IMR-90 (cell line): ENCODE data around the gene CCT4. TPM values are rescaled to one million over a fixed set of nuclear protein-coding genes. Genes with fewer than 3 reads are reported as not detected.

Source experiments
- ATAC-seq: fragments of 200-7000 bp; cut with Tn5 transposase; 2 replicates; pipeline ENCODE4 v1.9.1; 2020; ENCODE audit warnings: low read depth, mild to moderate bottlenecking, moderate library complexity
- BruUV-seq: library from RNA; stranded (reverse); fragments of 400-500 nt; replicated peaks from 2 replicates; lab custom pipeline; 2021; lab: Mats Ljungman, UMichigan
- CTCF ChIA-PET: fragments of 300-600 bp; formaldehyde crosslinking; extraction: SDS; loops from one replicate; lab custom pipeline; 2021; ENCODE audit warnings: antibody characterized with exemption; lab: Yijun Ruan, JAX
- POLR2A ChIA-PET: fragments of 300-600 bp; sonication (Branson Sonifier 250); formaldehyde crosslinking; loops from one replicate; lab custom pipeline; 2022; ENCODE audit warnings: antibody characterized with exemption; ENCODE audit not compliant: unreplicated experiment; lab: Charles Lee
- DNase-seq: peaks from one replicate; pipeline ENCODE4 v3.0.0; 2013
- H2AFZ ChIP-seq: replicated peaks from 2 replicates; pipeline ENCODE3; 2013; ENCODE audit warnings: low read length, mild to moderate bottlenecking; ENCODE audit not compliant: poor library complexity
- H2AK5ac ChIP-seq: 2 replicates; pipeline ENCODE4 v1.6.1; 2013; ENCODE audit warnings: low read depth, low read length, inconsistent platforms
- H2AK9ac ChIP-seq: replicated peaks from 2 replicates; pipeline ENCODE3; 2013; ENCODE audit warnings: mild to moderate bottlenecking, low read depth, low read length, moderate library complexity; ENCODE audit not compliant: poor library complexity
- H2BK120ac ChIP-seq: 2 replicates; pipeline ENCODE4 v1.6.1; 2013; ENCODE audit warnings: low read depth, low read length, inconsistent platforms
- H2BK15ac ChIP-seq: 3 replicates; pipeline ENCODE4 v1.6.1; 2013; ENCODE audit warnings: low read depth, low read length, inconsistent platforms
- H2BK20ac ChIP-seq: 2 replicates; pipeline ENCODE4 v1.6.1; 2013; ENCODE audit warnings: low read depth, mild to moderate bottlenecking, inconsistent platforms, low read length, moderate library complexity
- H2BK5ac ChIP-seq: 2 replicates; pipeline ENCODE4 v1.6.1; 2013; ENCODE audit warnings: mild to moderate bottlenecking, low read depth, low read length, inconsistent platforms; ENCODE audit not compliant: poor library complexity, severe bottlenecking
- H3K14ac ChIP-seq: replicated peaks from 2 replicates; pipeline ENCODE4 v1.6.1; 2013; ENCODE audit warnings: low read depth, low read length, inconsistent platforms
- H3K18ac ChIP-seq: 2 replicates; pipeline ENCODE4 v1.6.1; 2013; ENCODE audit warnings: low read depth, low read length, control low read depth
- H3K23ac ChIP-seq: 2 replicates; pipeline ENCODE4 v1.6.1; 2013; ENCODE audit warnings: low read depth, low read length, inconsistent platforms
- H3K27ac ChIP-seq: 2 replicates; pipeline ENCODE4 v1.5.1; 2013; ENCODE audit warnings: mild to moderate bottlenecking, control low read depth, low read length; ENCODE audit not compliant: insufficient read depth
- H3K27me3 ChIP-seq: 2 replicates; pipeline ENCODE4 v1.6.1; 2013; ENCODE audit warnings: low read length; ENCODE audit not compliant: control insufficient read depth, insufficient read depth
- H3K36me3 ChIP-seq: 2 replicates; pipeline ENCODE4 v1.6.1; 2013; ENCODE audit warnings: low read length, mixed read lengths; ENCODE audit not compliant: control insufficient read depth, insufficient read depth
- H3K4ac ChIP-seq: 2 replicates; pipeline ENCODE4 v1.6.1; 2013; ENCODE audit warnings: low read depth, low read length, inconsistent platforms
- H3K4me1 ChIP-seq: 2 replicates; pipeline ENCODE4 v1.6.1; 2013; ENCODE audit warnings: low read length, mixed read lengths; ENCODE audit not compliant: control insufficient read depth, insufficient read depth
- H3K4me2 ChIP-seq: 2 replicates; pipeline ENCODE4 v1.6.1; 2013; ENCODE audit warnings: low read depth, mild to moderate bottlenecking, control low read depth, low read length, moderate library complexity
- H3K4me3 ChIP-seq: 2 replicates; pipeline ENCODE4 v1.5.1; 2013; ENCODE audit warnings: low read depth, mild to moderate bottlenecking, control low read depth, low read length, moderate library complexity; ENCODE audit not compliant: insufficient read depth
- H3K56ac ChIP-seq: 2 replicates; pipeline ENCODE4 v1.6.1; 2013; ENCODE audit warnings: low read length, inconsistent platforms; ENCODE audit not compliant: insufficient read depth; ENCODE audit errors: extremely low read depth
- H3K79me1 ChIP-seq, 2 experiments: 2 replicates each; pipeline ENCODE4 v1.6.1; 2013; ENCODE audit warnings: low read length in 2 of 2, inconsistent platforms in 1 of 2, low read depth in 1 of 2
- H3K9ac ChIP-seq: 2 replicates; pipeline ENCODE4 v1.6.1; 2013; ENCODE audit warnings: low read depth, low read length, control low read depth
- H3K9me1 ChIP-seq: 2 replicates; pipeline ENCODE4 v1.6.1; 2013; ENCODE audit warnings: low read length, inconsistent platforms; ENCODE audit not compliant: insufficient read depth
- H3K9me3 ChIP-seq: 2 replicates; pipeline ENCODE4 v1.6.1; 2013; ENCODE audit warnings: low read length; ENCODE audit not compliant: control insufficient read depth, insufficient read depth
- H4K20me1 ChIP-seq: 2 replicates; pipeline ENCODE4 v1.6.1; 2013; ENCODE audit warnings: low read length, inconsistent platforms; ENCODE audit not compliant: insufficient read depth
- H4K5ac ChIP-seq: 2 replicates; pipeline ENCODE4 v1.6.1; 2013; ENCODE audit warnings: mild to moderate bottlenecking, low read depth, low read length, control low read depth
- H4K8ac ChIP-seq, 2 experiments: 2 replicates each; pipeline ENCODE4 v1.6.1; 2013; ENCODE audit warnings: low read depth in 2 of 2, low read length in 2 of 2, control low read depth in 1 of 2, inconsistent platforms in 1 of 2
- H4K91ac ChIP-seq: 2 replicates; pipeline ENCODE4 v1.6.1; 2013; ENCODE audit warnings: low read depth, low read length, inconsistent platforms; ENCODE audit not compliant: insufficient read depth
- CHD1 ChIP-seq: IDR thresholded peaks from 2 replicates; pipeline ENCODE4 v1.6.1; 2012; ENCODE audit warnings: low read depth, low read length, improper control_type of control experiment
- MXI1 ChIP-seq: IDR thresholded peaks from 2 replicates; pipeline ENCODE4 v1.6.1; 2012; ENCODE audit warnings: low read depth, mild to moderate bottlenecking, low read length, moderate library complexity, borderline replicate concordance
- USF2 ChIP-seq: fragments of 150-350 bp; IDR thresholded peaks from 2 replicates; pipeline ENCODE4 v1.6.1; 2017; ENCODE audit warnings: mild to moderate bottlenecking, antibody characterized with exemption, low read length, low read depth
- WGBS, 2 experiments: methylation state at CpG; one replicate each; pipeline versions ENCODE4 v1.1.5 to v1.1.7; 2013; ENCODE audit warnings: missing lambda C conversion rate in 2 of 2; ENCODE audit not compliant: insufficient read length in 1 of 2; ENCODE audit errors: extremely low coverage in 2 of 2; 5-methylcytosine and 5-hydroxymethylcytosine counted together
- dilution Hi-C: fragments of 300-500 bp; cut with HindIII; formaldehyde crosslinking; loops from one replicate; pipeline ENCODE4 v1.14.3; 2018; ENCODE audit warnings: low sequenced_read_pairs; ENCODE audit not compliant: unreplicated experiment
- in situ Hi-C: fragments of 300-500 bp; cut with MboI; formaldehyde crosslinking; loops from 3 replicates; pipeline ENCODE4 v1.14.3; 2019; ENCODE audit warnings: low sequenced_read_pairs, inconsistent platforms, mixed read lengths
- intact Hi-C: fragments of 100-400 bp; cut with micrococcal nuclease; formaldehyde crosslinking; loops from 2 replicates; pipeline ENCODE4 v1.10.0; 2022
- polyA plus RNA-seq, 3 experiments: library from polyadenylated mRNA; depleted of rRNA; stranded (reverse); fragments of >200 nt; gene quantifications; 2 replicates each; pipeline ENCODE4 v1.2.3, GENCODE V29; 2012; ENCODE audit warnings: low replicate concordance in 1 of 3
- total RNA-seq: library from RNA; depleted of rRNA; stranded (reverse); fragments of >200 nt; gene quantifications from 2 replicates; pipeline ENCODE4 v1.2.3, GENCODE V29; 2012

The CCT4 gene
- total and polyA plus RNA-seq, 2 of the 4 experiments (the other 2 are of a cell fraction): 94.4 to 187 TPM

- Histone ChIP-seq H2BK20ac (peak overlapping the region; percentile 77; the same call in 1 of the 2 replicates), H3K9me1 (peaks cover 6% of the 10 kb centered on the region; the same call in 1 of the 2 replicates), H4K91ac (peak overlapping the region; percentile 65), H4K5ac (peak overlapping the region; percentile 24; the same call in 1 of the 2 replicates), H2BK120ac (peak overlapping the region; percentile 80), H3K14ac (peak overlapping the region; percentile 88), H2AK9ac (peak overlapping the region; percentile 8), H3K4me2 (peak overlapping the region; percentile 88), H2AFZ (peak overlapping the region; percentile 99), H3K27ac (peak overlapping the region; percentile 4; the same call in 1 of the 2 replicates), H3K4me1 (no peaks in the 10 kb centered on the region), H2BK15ac (peak overlapping the region; percentile 60; the same call in 1 of the 3 replicates), H3K4me3 (peak overlapping the region; percentile 93), H4K20me1 (no peaks in the 10 kb centered on the region), H4K8ac (peak overlapping the region; percentile 68 to 98), H3K4ac (peak overlapping the region; percentile 86), H3K9me3 (no peaks in the 10 kb centered on the region), H2BK5ac (peak overlapping the region; percentile 14), H3K23ac (peak overlapping the region; percentile 92), H3K36me3 (no peaks in the 10 kb centered on the region), H3K27me3 (no peaks in the 10 kb centered on the region), H3K9ac (peak overlapping the region; percentile 29), H2AK5ac (peak overlapping the region; percentile 10; the same call in 1 of the 2 replicates), H3K18ac (peak overlapping the region; percentile 7; the same call in 1 of the 2 replicates), H3K56ac (0 out of 2 replicates have a peak overlapping the region, but pooled peaks have one; percentile 13), H3K79me1 (peaks cover 0 to 3% of the 10 kb centered on the region in 2 experiments; a peak in 1 of 4 replicates)
- POLR2A ChIA-PET: no interaction called here
- dilution Hi-C loops (no loop called here), in situ Hi-C loops (no loop called here), intact Hi-C loops (loop anchor here (2.0 kb wide), 1 partner anchor 318 kb away; no protein-coding TSS in a partner anchor)
- ATAC-seq (peak; percentile 89), DNase-seq (peak; percentile 97)
- BruUV-seq: no TSS peak
- TF ChIP-seq MXI1 (peak; percentile 88), USF2 (peak; percentile 82), CHD1 (no peak)
- CTCF ChIA-PET: interaction anchor here (0.5 kb wide), 1 partner anchor 686 kb away, joined by 3 read pairs; no protein-coding TSS in a partner anchor
- WGBS, 2 experiments: 4% methylated on average over 17 of the region's 23 CpGs; no CpG with 5 or more reads in 1 of the 2 experiments
Observed at GRCh38 chr2:61854564-61855317, 33.7 kb downstream of the CCT4 start.
